LNCaP clone FGC (cell line): ENCODE data around the gene PPP1R3G.

Source experiments
- DNase-seq: peaks from one replicate; pipeline ENCODE4 v3.0.0-alpha.2; 2011; ENCODE audit warnings: low read depth
- H3K4me3 ChIP-seq: 2 replicates; pipeline ENCODE4 v1.5.1; 2011; ENCODE audit warnings: mild to moderate bottlenecking, low read depth, low read length, control low read depth
- CTCF ChIP-seq: IDR thresholded peaks from 2 replicates; pipeline ENCODE4 v1.5.1; 2012; ENCODE audit warnings: mild to moderate bottlenecking; ENCODE audit not compliant: control insufficient read depth, insufficient read depth; ENCODE audit errors: extremely low read depth

PPP1R3G gene

DNA sequence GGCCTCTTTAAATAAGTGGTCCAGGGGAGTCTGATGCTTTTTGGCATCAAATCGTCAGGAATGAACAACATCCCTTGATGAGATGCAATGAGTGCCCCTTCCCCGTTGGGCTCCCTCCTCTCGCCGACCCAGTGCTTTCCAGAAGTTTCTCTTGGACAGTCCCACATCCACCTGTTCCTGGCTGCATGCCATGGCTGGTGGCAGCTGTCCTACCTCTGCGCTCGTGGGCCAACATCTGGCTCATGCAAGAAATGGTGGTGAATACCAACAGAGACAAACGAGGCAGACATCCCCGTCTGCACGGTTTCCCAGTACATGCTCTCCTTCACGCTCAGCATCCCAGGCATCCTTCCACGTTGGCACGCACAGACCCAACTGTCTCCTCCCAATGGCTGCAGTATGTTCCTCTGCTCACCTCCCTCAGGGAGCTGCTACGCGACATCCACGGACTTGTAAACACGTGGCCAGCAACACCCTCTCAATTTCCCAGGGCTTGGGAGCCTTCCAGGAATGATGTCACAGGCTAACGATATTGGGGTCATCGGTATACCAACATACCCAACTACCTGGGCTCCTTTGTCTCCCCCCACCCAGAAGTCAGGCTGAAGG is 37.5 kb downstream of the PPP1R3G start:
- no peak overlapping the region for H3K4me3 ChIP-seq
- no peak for DNase-seq
- no peak for TF ChIP-seq CTCF

DNA sequence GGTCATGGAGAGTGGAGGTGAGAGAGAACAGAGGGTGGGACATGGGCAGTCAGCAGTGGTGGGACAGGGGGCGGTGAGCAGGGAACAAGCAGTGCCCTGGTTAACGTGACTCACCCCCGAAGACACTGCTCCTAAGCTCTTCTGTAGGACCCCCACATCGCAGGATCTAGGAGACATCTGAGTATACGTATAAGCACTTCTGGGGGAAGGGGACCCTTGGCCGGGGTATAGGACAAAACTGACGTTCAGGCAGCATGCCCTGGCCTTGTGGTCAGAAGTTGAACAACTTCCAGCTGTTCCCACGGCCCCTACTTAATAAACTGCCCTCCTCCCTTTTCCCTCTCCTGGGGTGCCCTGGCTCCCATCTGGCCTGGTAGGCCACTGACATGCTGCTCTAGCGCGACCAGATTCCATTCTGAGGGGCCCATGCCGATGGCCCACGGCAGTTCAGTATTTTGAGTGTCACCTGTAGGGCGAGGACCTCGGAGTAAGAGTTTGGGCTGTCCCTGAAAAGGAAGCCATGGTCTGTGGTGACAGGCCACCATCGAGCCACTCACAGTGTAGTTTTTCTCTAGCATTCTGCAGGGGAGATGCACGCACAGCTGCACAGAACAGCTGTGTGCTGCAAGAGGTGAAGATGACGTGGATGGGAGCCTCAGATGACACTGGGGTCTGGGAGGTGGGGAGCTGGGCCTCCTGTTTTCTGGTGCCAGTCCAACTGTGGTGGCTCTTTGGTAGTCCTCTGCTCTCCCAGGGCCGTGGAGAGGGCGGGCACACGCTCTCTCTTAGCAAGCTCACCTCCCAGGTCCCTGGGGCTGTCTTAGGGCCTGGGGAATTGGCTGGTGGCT is 38.4 kb downstream of the PPP1R3G start:
- no peak for TF ChIP-seq CTCF
- DNase-seq: no peak
- H3K4me3 ChIP-seq: no peak overlapping the region

DNA sequence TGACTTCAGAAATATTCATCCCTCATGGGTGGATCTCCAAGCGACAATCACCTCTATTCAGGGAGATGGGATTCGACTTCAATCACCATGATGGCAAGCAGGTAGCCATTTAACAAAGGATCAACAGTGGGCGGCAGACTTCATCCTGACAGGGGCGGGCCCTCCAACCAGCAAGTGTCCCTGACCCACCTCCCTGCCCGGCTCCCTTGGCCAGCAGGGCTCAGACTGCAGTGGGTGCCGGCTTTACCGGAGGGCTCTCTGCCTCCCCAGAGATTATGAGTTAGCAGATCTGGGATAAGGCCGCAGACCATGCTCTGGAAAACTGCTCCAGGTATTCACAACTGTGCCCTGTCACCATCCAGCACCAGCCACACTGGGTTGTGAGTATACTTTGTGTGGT is 39.4 kb downstream of the PPP1R3G start:
- DNase-seq: no peak
- TF ChIP-seq CTCF: no peak
- H3K4me3 ChIP-seq: no peak overlapping the region

GRCh38 chr6:5125152-5126006 is 40.2 kb downstream of the PPP1R3G start:
- H3K4me3 ChIP-seq: no peak overlapping the region
- TF ChIP-seq CTCF: no peak
- DNase-seq: no peak

DNA sequence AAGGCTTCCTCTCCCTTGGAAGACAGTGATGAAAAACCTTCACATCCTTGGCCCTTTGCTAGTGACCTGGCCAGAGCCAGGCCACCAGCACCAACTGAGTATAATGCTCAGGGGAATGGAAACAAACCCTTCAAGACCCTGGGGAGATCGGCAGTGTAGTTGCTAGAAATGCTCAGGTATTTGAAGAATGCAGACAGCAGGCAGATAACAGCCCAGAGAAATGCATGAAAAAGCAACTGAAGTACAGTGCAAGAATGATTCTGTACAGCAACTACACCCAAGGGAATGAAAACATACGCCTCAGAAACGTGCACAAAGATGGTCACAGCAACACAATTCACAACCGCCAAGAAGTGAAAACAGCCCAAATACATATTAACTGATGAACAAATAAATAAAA is 41.1 kb downstream of the PPP1R3G start:
- H3K4me3 ChIP-seq: no peak overlapping the region
- no peak for TF ChIP-seq CTCF
- DNase-seq: no peak

DNA sequence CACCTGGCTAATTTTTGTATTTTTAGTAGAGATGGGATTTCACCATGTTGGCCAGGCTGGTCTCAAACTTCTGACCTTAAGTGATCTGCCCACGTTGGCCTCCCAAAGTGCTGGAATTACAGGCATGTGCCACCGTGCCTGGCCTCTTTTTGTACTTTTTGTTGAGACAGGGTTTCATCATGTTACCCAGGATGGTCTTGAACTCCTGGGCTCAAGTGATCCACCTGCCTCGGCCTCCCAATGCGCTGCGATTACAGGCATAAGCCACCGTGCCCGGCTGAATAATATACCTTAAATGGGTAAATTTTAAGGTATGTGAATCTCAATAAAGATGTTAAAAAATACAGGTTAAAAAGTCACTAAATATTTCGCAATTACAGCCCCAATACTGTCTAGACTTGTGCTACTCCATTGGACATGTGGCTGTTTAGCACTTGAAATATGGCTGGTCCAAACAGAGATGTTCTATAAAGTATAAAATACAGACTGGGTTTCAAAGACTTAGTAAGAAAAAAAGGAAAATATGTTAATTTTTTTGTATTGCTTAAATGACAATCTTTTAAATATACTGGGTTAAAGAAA is 42.1 kb downstream of the PPP1R3G start:
- TF ChIP-seq CTCF: no peak
- H3K4me3 ChIP-seq: no peak overlapping the region
- DNase-seq: no peak
